Transverse colon (tissue), 4 donors: Measurements from ENCODE around the gene TRMT10B.

ENCODE experiments used
- EP300 ChIP-seq: sonication (generic); formaldehyde crosslinking; IDR thresholded peaks from one replicate; pipeline ENCODE4 v1.6.1; 2017; ENCODE audit warnings: antibody characterized with exemption, low read depth
- POLR2A ChIP-seq: fragments of 450-650 bp; IDR thresholded peaks from one replicate; pipeline ENCODE4 v1.6.1; 2016; ENCODE audit warnings: antibody characterized with exemption, mild to moderate bottlenecking, moderate library complexity
- POLR2AphosphoS5 ChIP-seq, 3 donors: sonication (generic); formaldehyde crosslinking; IDR thresholded peaks; one replicate each; pipeline ENCODE4 v1.6.1; 2016; ENCODE audit warnings: antibody characterized with exemption in 3 of 3
- TF ChIP-seq, protein P1 (sequence below), 5 experiments: fragments of 200-600 bp in 3 of 5; fragments of 450-650 bp in 2 of 5; sonication (generic) in 3 of 5; IDR thresholded peaks; 1 replicate in 2 of 5; 2 replicates in 3 of 5; pipeline ENCODE4 v1.5.1; 2016 to 2017; ENCODE audit warnings: antibody characterized with exemption in 5 of 5, inconsistent platforms in 3 of 5, mild to moderate bottlenecking in 2 of 5, moderate library complexity in 1 of 5

DNA sequence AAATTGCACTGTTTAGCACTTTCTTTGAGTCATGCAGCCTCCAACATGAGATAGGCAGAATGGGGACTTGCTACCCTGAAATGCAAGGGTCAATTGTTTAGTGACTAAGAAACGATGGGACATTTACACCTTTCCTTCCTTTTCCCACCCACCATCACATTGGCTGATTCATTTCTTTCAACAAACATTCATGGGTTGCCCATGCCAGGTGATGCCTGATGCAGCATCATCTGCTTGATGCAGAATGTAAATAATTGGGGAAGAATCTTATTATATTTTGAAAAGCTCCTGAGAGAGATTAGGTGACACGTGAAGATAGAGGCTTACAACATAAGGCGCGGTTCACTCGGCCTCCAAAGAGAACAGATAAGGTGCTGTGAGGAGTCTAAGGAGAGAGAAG lies 4.5 kb upstream of the TRMT10B start:
- TF ChIP-seq POLR2A = no peak
- TF ChIP-seq, protein P1, sequence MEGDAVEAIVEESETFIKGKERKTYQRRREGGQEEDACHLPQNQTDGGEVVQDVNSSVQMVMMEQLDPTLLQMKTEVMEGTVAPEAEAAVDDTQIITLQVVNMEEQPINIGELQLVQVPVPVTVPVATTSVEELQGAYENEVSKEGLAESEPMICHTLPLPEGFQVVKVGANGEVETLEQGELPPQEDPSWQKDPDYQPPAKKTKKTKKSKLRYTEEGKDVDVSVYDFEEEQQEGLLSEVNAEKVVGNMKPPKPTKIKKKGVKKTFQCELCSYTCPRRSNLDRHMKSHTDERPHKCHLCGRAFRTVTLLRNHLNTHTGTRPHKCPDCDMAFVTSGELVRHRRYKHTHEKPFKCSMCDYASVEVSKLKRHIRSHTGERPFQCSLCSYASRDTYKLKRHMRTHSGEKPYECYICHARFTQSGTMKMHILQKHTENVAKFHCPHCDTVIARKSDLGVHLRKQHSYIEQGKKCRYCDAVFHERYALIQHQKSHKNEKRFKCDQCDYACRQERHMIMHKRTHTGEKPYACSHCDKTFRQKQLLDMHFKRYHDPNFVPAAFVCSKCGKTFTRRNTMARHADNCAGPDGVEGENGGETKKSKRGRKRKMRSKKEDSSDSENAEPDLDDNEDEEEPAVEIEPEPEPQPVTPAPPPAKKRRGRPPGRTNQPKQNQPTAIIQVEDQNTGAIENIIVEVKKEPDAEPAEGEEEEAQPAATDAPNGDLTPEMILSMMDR (IDR thresholded peaks at IDR 0.05) = no peak
- no peak for TF ChIP-seq POLR2AphosphoS5 (IDR thresholded peaks at IDR 0.05)
- no peak for TF ChIP-seq EP300
